Measurements from ENCODE around the gene SACM1L.

The SACM1L gene

GRCh38 chr3:45688882-45689786 is at the start of gene SACM1L:
Gene SACM1L, plus strand, starts transcription at chr3:45689396. Its CDS starts 70 bp downstream, at chr3:45689466.
- DNase-seq, result peak; percentile 59

GRCh38 chr3:45640091-45640507 is 49.1 kb upstream of the SACM1L start:
- no peak for DNase-seq

GRCh38 chr3:45640724-45641361 is 48.4 kb upstream of the SACM1L start:
- no peak for DNase-seq

GRCh38 chr3:45641756-45642155 is 47.4 kb upstream of the SACM1L start:
- no peak for DNase-seq

- DNase-seq, result no peak
Observed at GRCh38 chr3:45642731-45643152, 46.5 kb upstream of the SACM1L start.

- DNase-seq, result no peak
Observed at GRCh38 chr3:45644063-45644790, 45.0 kb upstream of the SACM1L start.

GRCh38 chr3:45644791-45645201 is 44.4 kb upstream of the SACM1L start:
- peak; percentile 65 for DNase-seq

GRCh38 chr3:45646051-45646585 is 43.1 kb upstream of the SACM1L start:
- DNase-seq, result no peak

- DNase-seq, result peak; percentile 56
Observed at GRCh38 chr3:45647148-45647619, 42.0 kb upstream of the SACM1L start.

- DNase-seq, result no peak
Observed at GRCh38 chr3:45653205-45653604, 36.0 kb upstream of the SACM1L start.

- no peak for DNase-seq
Observed at GRCh38 chr3:45654397-45654944, 34.7 kb upstream of the SACM1L start.

GRCh38 chr3:45655906-45656305 is 33.3 kb upstream of the SACM1L start:
- no peak for DNase-seq

- peak; percentile 67 for DNase-seq
Observed at GRCh38 chr3:45656575-45657363, 32.4 kb upstream of the SACM1L start.

GRCh38 chr3:45657853-45658252 is 31.3 kb upstream of the SACM1L start:
- no peak for DNase-seq

GRCh38 chr3:45659661-45660566 is 29.3 kb upstream of the SACM1L start:
- peak; percentile 69 for DNase-seq

- DNase-seq, result no peak
Observed at GRCh38 chr3:45660567-45660901, 28.7 kb upstream of the SACM1L start.

GRCh38 chr3:45664578-45664977 is 24.6 kb upstream of the SACM1L start:
- no peak for DNase-seq

GRCh38 chr3:45665101-45665572 is 24.1 kb upstream of the SACM1L start:
- DNase-seq, result no peak

GRCh38 chr3:45666757-45667431 is 22.3 kb upstream of the SACM1L start:
- no peak for DNase-seq

GRCh38 chr3:45667569-45667934 is 21.6 kb upstream of the SACM1L start:
- no peak for DNase-seq

Data from 8988T (cell line).